GM12878 (cell line): ENCODE data around the gene RAB3IL1. TPM values are rescaled to one million over a fixed set of nuclear protein-coding genes. Genes with fewer than 3 reads are reported as not detected.

Experiments used
- ATAC-seq: fragments of 200-7000 bp; cut with Tn5 transposase; 3 replicates; pipeline ENCODE4 v1.9.1; 2020; ENCODE audit warnings: mild to moderate bottlenecking, moderate library complexity
- BruUV-seq: library from RNA; stranded (reverse); fragments of 400-500 nt; replicated peaks from 2 replicates; lab custom pipeline; 2021; lab: Mats Ljungman, UMichigan
- CTCF ChIA-PET: fragments of 300-600 bp; sonication (Branson Sonifier 250); formaldehyde crosslinking; extraction: SDS; loops from one replicate; lab custom pipeline; 2021; ENCODE audit warnings: inconsistent platforms; lab: Yijun Ruan, JAX
- POLR2A ChIA-PET: fragments of 350-600 bp; formaldehyde crosslinking; extraction: SDS; loops from one replicate; lab custom pipeline; 2021; ENCODE audit warnings: inconsistent platforms; lab: Charles Lee
- RAD21 ChIA-PET: fragments of 300-600 bp; sonication (Branson Sonifier 250); formaldehyde crosslinking; loops from one replicate; lab custom pipeline; 2023; ENCODE audit warnings: antibody characterized with exemption; ENCODE audit not compliant: unreplicated experiment; lab: Charles Lee
- SMC1A ChIA-PET: fragments of 300-600 bp; sonication (Branson Sonifier 250); formaldehyde crosslinking; loops from one replicate; lab custom pipeline; 2023; ENCODE audit not compliant: unreplicated experiment, uncharacterized antibody; lab: Charles Lee
- DNase-seq: peaks from one replicate; pipeline ENCODE4 v3.0.0-alpha.2; 2011; ENCODE audit warnings: low read depth, low spot score
- FAIRE-seq: peaks from 3 replicates; lab custom pipeline; 2011; peaks lifted over from hg19 to GRCh38; lab: Jason Lieb, UNC
- H2AFZ ChIP-seq: 2 replicates; pipeline ENCODE4 v1.6.0; 2011; ENCODE audit warnings: low read depth, low read length, control low read depth; ENCODE audit not compliant: control insufficient read depth
- H3K27ac ChIP-seq: 2 replicates; pipeline ENCODE4 v1.5.1; 2011; ENCODE audit warnings: control low read depth; ENCODE audit not compliant: control insufficient read depth, insufficient read depth
- H3K27me3 ChIP-seq, 2 experiments: replicated peaks in 1 of 2; 2 replicates each; pipeline versions ENCODE4 v1.6.0 to v1.6.1; 2011; ENCODE audit warnings: low read length in 1 of 2; ENCODE audit not compliant: control insufficient read depth in 2 of 2, insufficient read depth in 2 of 2
- H3K36me3 ChIP-seq, 2 experiments: 2 replicates each; pipeline ENCODE4 v1.5.1; 2011; ENCODE audit warnings: low read length in 1 of 2; ENCODE audit not compliant: control insufficient read depth in 2 of 2, insufficient read depth in 2 of 2
- H3K4me1 ChIP-seq: 2 replicates; pipeline ENCODE4 v1.6.1; 2011; ENCODE audit warnings: mild to moderate bottlenecking, low read length, moderate library complexity, mixed read lengths; ENCODE audit not compliant: control insufficient read depth, insufficient read depth
- H3K4me2 ChIP-seq: 2 replicates; pipeline ENCODE4 v1.6.0; 2011; ENCODE audit warnings: control low read depth; ENCODE audit not compliant: control insufficient read depth, insufficient read depth
- H3K4me3 ChIP-seq: fragments of 200-600 bp; sonication (generic); 2 replicates; pipeline ENCODE4 v1.5.1; 2016
- H3K79me2 ChIP-seq: 2 replicates; pipeline ENCODE4 v1.6.0; 2011; ENCODE audit warnings: low read length; ENCODE audit not compliant: control insufficient read depth, insufficient read depth
- H3K9ac ChIP-seq: 2 replicates; pipeline ENCODE4 v1.8.0; 2011; ENCODE audit warnings: low read length, control low read depth, mixed read lengths; ENCODE audit not compliant: control insufficient read depth, insufficient read depth
- H3K9me3 ChIP-seq: replicated peaks from 3 replicates; pipeline ENCODE4 v1.5.1; 2011; ENCODE audit warnings: mild to moderate bottlenecking, low read length; ENCODE audit not compliant: control insufficient read depth, insufficient read depth
- H4K20me1 ChIP-seq: 2 replicates; pipeline ENCODE4 v1.6.0; 2011; ENCODE audit not compliant: control insufficient read depth, insufficient read depth
- BHLHE40 ChIP-seq, 2 experiments: fragments of 450-650 bp in 1 of 2; IDR thresholded peaks; 2 replicates each; pipeline ENCODE4 v1.6.1; 2011 to 2017; ENCODE audit warnings: low read depth in 2 of 2, borderline replicate concordance in 1 of 2, improper control_type of control experiment in 1 of 2, low read length in 1 of 2, mild to moderate bottlenecking in 1 of 2
- ETV6 ChIP-seq, 2 experiments: fragments of 450-650 bp in 1 of 2; IDR thresholded peaks in 1 of 2; conservative IDR thresholded peaks in 1 of 2; 2 replicates each; pipeline ENCODE4 v1.6.1; 2014; ENCODE audit warnings: antibody characterized with exemption in 1 of 2, borderline replicate concordance in 1 of 2, low read depth in 1 of 2, mild to moderate bottlenecking in 1 of 2, moderate library complexity in 1 of 2
- IKZF1 ChIP-seq: fragments of 450-650 bp; conservative IDR thresholded peaks from 2 replicates; pipeline ENCODE4 v1.6.1; 2017; ENCODE audit warnings: antibody characterized with exemption, mild to moderate bottlenecking
- MTA2 ChIP-seq: fragments of 450-650 bp; IDR thresholded peaks from 2 replicates; pipeline ENCODE4 v1.6.1; 2016; ENCODE audit warnings: low read depth, mild to moderate bottlenecking, moderate library complexity
- NFYB ChIP-seq: IDR thresholded peaks from 2 replicates; pipeline ENCODE4 v1.6.1; 2011; ENCODE audit warnings: low read depth, mild to moderate bottlenecking, low read length, improper control_type of control experiment, moderate library complexity; ENCODE audit not compliant: insufficient read depth
- POU2F2 ChIP-seq: IDR thresholded peaks from 3 replicates; pipeline ENCODE4 v1.6.1; 2011; ENCODE audit warnings: low read depth, mild to moderate bottlenecking, low read length, borderline replicate concordance
- RAD21 ChIP-seq: IDR thresholded peaks from 2 replicates; pipeline ENCODE4 v1.6.1; 2011; ENCODE audit warnings: mild to moderate bottlenecking, low read depth, low read length, moderate library complexity; ENCODE audit not compliant: insufficient read depth
- SMC3 ChIP-seq: IDR thresholded peaks from 2 replicates; pipeline ENCODE4 v1.6.1; 2011; ENCODE audit warnings: low read length, improper control_type of control experiment, borderline replicate concordance
- TCF3 ChIP-seq: IDR thresholded peaks from 2 replicates; pipeline ENCODE4 v1.6.1; 2012; ENCODE audit warnings: low read depth, mild to moderate bottlenecking, low read length, borderline replicate concordance; ENCODE audit not compliant: insufficient read depth
- YY1 ChIP-seq: IDR thresholded peaks from 2 replicates; pipeline ENCODE4 v1.6.1; 2011; ENCODE audit warnings: low read depth, mild to moderate bottlenecking, low read length
- ZNF217 ChIP-seq: fragments of 450-650 bp; IDR thresholded peaks from 2 replicates; pipeline ENCODE4 v1.6.1; 2017; ENCODE audit warnings: antibody characterized with exemption, mild to moderate bottlenecking
- ZNF384 ChIP-seq: IDR thresholded peaks from 2 replicates; pipeline ENCODE4 v1.6.1; 2012; ENCODE audit warnings: low read depth, mild to moderate bottlenecking, low read length, improper control_type of control experiment, borderline replicate concordance
- WGBS: methylation state at CpG from one replicate; pipeline ENCODE4 v1.1.6; 2016; ENCODE audit warnings: low lambda C conversion rate; ENCODE audit not compliant: insufficient replicate concordance, insufficient coverage; ENCODE audit errors: missing lambda C conversion rate; 5-methylcytosine and 5-hydroxymethylcytosine counted together
- in situ Hi-C: fragments of 300-500 bp; cut with MboI; formaldehyde crosslinking; loops from 9 replicates; pipeline ENCODE4 v1.14.3; 2018; ENCODE audit warnings: mixed read lengths
- intact Hi-C: fragments of 100-400 bp; cut with micrococcal nuclease; formaldehyde crosslinking; loops from one replicate; pipeline ENCODE4 v1.14.2; 2022; ENCODE audit not compliant: unreplicated experiment
- polyA plus RNA-seq, 11 experiments: library from polyadenylated mRNA; depleted of rRNA in 4 of 11; unstranded in 6 of 11; stranded (reverse) in 5 of 11; fragments of >200 nt; fragmentation: Nextera tagmentation in 4 of 11; fragmentation: Illumina TruSeq in 1 of 11; extraction: Ambion mirVana in 4 of 11; extraction: Trizol in 1 of 11; gene quantifications; 1 replicate in 1 of 11; 2 replicates in 10 of 11; pipeline versions ENCODE4 v1.2.1 to v1.2.3, GENCODE V29; 2011 to 2016; ENCODE audit warnings: inconsistent platforms in 2 of 11, missing spikeins in 2 of 11, low read depth in 1 of 11
- total RNA-seq, 4 experiments: library from RNA; depleted of rRNA in 3 of 4; stranded (reverse); fragments of >200 nt in 3 of 4; fragmentation: Illumina TruSeq in 1 of 4; extraction: Trizol in 1 of 4; gene quantifications; 2 replicates each; pipeline versions ENCODE4 v1.2.1 to v1.2.3, GENCODE V29; 2013 to 2021
- TF ChIP-seq, protein P1 (sequence below), 3 experiments: IDR thresholded peaks in 2 of 3; conservative IDR thresholded peaks in 1 of 3; 2 replicates each; pipeline ENCODE4 v1.5.1; 2011; ENCODE audit warnings: low read depth in 3 of 3, low read length in 3 of 3, mild to moderate bottlenecking in 3 of 3, control low read depth in 2 of 3, moderate library complexity in 2 of 3, inconsistent platforms in 1 of 3, mixed read lengths in 1 of 3; ENCODE audit not compliant: control insufficient read depth in 2 of 3, insufficient read depth in 1 of 3; ENCODE audit errors: extremely low read depth in 1 of 3
- TF ChIP-seq, protein P2 (sequence below): fragments of 450-650 bp; IDR thresholded peaks from 2 replicates; pipeline ENCODE4 v1.6.1; 2016; ENCODE audit warnings: mild to moderate bottlenecking

RAB3IL1 gene
- total and polyA plus RNA-seq, 10 of the 15 experiments (the other 5 are each of a cell fraction or from before 2014, with no cell fraction given): 0.04 TPM; not detected in 9

- no peaks in the 10 kb centered on the region for H3K9me3 ChIP-seq
- ChIA-PET POLR2A (interaction anchor here (1.2 kb wide), 1 partner anchor 78 kb away, joined by 3 read pairs; the partner anchor contains the start of gene FEN1), SMC1A (interaction anchor here (0.6 to 2.4 kb wide), 7 partner anchors 11 to 237 kb away, joined by 3 to 13 read pairs (median 9); no protein-coding TSS in a partner anchor), RAD21 (interaction anchor here (0.6 to 3.3 kb wide), 8 partner anchors 10 to 874 kb away, joined by 3 to 19 read pairs (median 8); no protein-coding TSS in a partner anchor), CTCF (interaction anchor here (0.6 to 5.3 kb wide), 13 partner anchors 10 to 292 kb away, joined by 3 to 49 read pairs (median 6); partner anchors contain the start of gene FADS2)
- in situ Hi-C loops: no loop called here
- H3K36me3 ChIP-seq: no peaks in the 10 kb centered on the region
- peak overlapping the region; percentile 46; the same call in 1 of the 2 replicates for H3K4me2 ChIP-seq
- BruUV-seq: no TSS peak
- no peak overlapping the region for H3K27ac ChIP-seq
- no peaks in the 10 kb centered on the region; a peak in 1 of 4 replicates for H3K27me3 ChIP-seq
- no peaks in the 10 kb centered on the region for H4K20me1 ChIP-seq
- FAIRE-seq: no peak
- 4% methylated on average over 24 of the region's 24 CpGs for WGBS
- no peak overlapping the region for H3K9ac ChIP-seq
- ATAC-seq: peak; percentile 93
- no peak overlapping the region for H3K4me3 ChIP-seq
- no peaks in the 10 kb centered on the region for H3K79me2 ChIP-seq
- TF ChIP-seq, protein P1, sequence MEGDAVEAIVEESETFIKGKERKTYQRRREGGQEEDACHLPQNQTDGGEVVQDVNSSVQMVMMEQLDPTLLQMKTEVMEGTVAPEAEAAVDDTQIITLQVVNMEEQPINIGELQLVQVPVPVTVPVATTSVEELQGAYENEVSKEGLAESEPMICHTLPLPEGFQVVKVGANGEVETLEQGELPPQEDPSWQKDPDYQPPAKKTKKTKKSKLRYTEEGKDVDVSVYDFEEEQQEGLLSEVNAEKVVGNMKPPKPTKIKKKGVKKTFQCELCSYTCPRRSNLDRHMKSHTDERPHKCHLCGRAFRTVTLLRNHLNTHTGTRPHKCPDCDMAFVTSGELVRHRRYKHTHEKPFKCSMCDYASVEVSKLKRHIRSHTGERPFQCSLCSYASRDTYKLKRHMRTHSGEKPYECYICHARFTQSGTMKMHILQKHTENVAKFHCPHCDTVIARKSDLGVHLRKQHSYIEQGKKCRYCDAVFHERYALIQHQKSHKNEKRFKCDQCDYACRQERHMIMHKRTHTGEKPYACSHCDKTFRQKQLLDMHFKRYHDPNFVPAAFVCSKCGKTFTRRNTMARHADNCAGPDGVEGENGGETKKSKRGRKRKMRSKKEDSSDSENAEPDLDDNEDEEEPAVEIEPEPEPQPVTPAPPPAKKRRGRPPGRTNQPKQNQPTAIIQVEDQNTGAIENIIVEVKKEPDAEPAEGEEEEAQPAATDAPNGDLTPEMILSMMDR (IDR thresholded peaks at IDR 0.05 in 2 of 3, conservative IDR thresholded peaks at IDR 0.05 in 1 of 3; ENCODE audit: control insufficient read depth in 2 of 3, extremely low read depth in 1 of 3, insufficient read depth in 1 of 3, low read depth in 3 of 3, low read length in 3 of 3): peak; percentile 85 to 94 (median 91)
- TF ChIP-seq BHLHE40 (IDR thresholded peaks at IDR 0.05; ENCODE audit: borderline replicate concordance in 1 of 2, low read depth in 2 of 2, low read length in 1 of 2) (peak in 1 of 2 experiments; percentile 16; a peak in 1 of 4 replicates), ZNF384 (no peak), ETV6 (conservative IDR thresholded peaks at IDR 0.05 in 1 of 2, IDR thresholded peaks at IDR 0.05 in 1 of 2; ENCODE audit: borderline replicate concordance in 1 of 2, low read depth in 1 of 2) (no peak), NFYB (no peak), ZNF217 (no peak), TCF3 (0 out of 2 replicates have a peak, but pooled peaks have one; percentile 41), YY1 (peak; percentile 48; the same call in 1 of the 2 replicates), SMC3 (peak; percentile 72), IKZF1 (0 out of 2 replicates have a peak, but pooled peaks have one; percentile 16), MTA2 (no peak), POU2F2 (0 out of 3 replicates have a peak, but pooled peaks have one; percentile 33), RAD21 (peak; percentile 82)
- TF ChIP-seq, protein P2, sequence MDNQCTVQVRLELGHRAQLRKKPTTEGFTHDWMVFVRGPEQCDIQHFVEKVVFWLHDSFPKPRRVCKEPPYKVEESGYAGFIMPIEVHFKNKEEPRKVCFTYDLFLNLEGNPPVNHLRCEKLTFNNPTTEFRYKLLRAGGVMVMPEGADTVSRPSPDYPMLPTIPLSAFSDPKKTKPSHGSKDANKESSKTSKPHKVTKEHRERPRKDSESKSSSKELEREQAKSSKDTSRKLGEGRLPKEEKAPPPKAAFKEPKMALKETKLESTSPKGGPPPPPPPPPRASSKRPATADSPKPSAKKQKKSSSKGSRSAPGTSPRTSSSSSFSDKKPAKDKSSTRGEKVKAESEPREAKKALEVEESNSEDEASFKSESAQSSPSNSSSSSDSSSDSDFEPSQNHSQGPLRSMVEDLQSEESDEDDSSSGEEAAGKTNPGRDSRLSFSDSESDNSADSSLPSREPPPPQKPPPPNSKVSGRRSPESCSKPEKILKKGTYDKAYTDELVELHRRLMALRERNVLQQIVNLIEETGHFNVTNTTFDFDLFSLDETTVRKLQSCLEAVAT: no peak
- intact Hi-C loops: loop anchor here (2.0 to 5.0 kb wide), 2 partner anchors 74 to 76 kb away; no protein-coding TSS in a partner anchor
- no peaks in the 10 kb centered on the region for H3K4me1 ChIP-seq
- DNase-seq: no peak
- H2AFZ ChIP-seq: no peak overlapping the region
Observed at GRCh38 chr11:61871158-61871597, 46.2 kb downstream of the RAB3IL1 start.
